GM12874 (cell line): ENCODE data around the gene FAM221A.

Source experiments
- TF ChIP-seq, protein P1 (sequence below): IDR thresholded peaks from 2 replicates; pipeline ENCODE4 v1.5.1; 2011; ENCODE audit warnings: low read depth, mild to moderate bottlenecking, control low read depth, low read length, moderate library complexity; ENCODE audit not compliant: insufficient read depth

FAM221A gene, protein sequence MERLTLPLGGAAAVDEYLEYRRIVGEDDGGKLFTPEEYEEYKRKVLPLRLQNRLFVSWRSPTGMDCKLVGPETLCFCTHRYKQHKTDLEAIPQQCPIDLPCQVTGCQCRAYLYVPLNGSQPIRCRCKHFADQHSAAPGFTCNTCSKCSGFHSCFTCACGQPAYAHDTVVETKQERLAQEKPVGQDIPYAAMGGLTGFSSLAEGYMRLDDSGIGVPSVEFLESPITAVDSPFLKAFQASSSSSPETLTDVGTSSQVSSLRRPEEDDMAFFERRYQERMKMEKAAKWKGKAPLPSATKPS

DNA sequence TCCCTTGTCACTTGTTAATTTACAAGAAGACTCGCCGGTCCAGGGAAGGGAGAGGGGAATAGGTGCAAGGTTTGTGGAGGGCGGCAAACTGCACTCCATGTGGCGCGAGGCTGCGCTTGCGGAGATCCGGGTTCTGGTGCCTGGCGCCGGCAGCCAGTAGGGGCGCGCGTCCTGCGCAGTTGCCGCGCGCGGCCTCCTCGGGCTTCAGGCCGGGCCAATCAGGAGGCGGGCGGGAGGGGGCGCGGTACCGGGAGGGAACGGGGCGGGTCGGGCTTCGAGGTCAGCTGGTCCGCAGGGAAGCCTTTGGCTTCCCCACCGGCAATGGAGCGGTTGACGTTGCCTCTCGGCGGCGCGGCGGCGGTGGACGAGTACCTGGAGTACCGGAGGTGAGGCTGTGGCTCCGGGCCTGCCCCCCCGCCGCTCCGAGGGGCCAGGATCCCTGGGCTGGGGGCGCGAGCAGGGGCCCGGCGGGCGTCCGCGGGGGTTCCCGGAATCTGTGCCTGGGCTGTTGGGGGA lies at the start of gene FAM221A:
TSS of gene FAM221A (plus strand) at position 302 of the 516 bp plus-strand sequence. CDS start at position 322, 20 bp downstream.
- TF ChIP-seq, protein P1, sequence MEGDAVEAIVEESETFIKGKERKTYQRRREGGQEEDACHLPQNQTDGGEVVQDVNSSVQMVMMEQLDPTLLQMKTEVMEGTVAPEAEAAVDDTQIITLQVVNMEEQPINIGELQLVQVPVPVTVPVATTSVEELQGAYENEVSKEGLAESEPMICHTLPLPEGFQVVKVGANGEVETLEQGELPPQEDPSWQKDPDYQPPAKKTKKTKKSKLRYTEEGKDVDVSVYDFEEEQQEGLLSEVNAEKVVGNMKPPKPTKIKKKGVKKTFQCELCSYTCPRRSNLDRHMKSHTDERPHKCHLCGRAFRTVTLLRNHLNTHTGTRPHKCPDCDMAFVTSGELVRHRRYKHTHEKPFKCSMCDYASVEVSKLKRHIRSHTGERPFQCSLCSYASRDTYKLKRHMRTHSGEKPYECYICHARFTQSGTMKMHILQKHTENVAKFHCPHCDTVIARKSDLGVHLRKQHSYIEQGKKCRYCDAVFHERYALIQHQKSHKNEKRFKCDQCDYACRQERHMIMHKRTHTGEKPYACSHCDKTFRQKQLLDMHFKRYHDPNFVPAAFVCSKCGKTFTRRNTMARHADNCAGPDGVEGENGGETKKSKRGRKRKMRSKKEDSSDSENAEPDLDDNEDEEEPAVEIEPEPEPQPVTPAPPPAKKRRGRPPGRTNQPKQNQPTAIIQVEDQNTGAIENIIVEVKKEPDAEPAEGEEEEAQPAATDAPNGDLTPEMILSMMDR = peak; percentile 91

DNA sequence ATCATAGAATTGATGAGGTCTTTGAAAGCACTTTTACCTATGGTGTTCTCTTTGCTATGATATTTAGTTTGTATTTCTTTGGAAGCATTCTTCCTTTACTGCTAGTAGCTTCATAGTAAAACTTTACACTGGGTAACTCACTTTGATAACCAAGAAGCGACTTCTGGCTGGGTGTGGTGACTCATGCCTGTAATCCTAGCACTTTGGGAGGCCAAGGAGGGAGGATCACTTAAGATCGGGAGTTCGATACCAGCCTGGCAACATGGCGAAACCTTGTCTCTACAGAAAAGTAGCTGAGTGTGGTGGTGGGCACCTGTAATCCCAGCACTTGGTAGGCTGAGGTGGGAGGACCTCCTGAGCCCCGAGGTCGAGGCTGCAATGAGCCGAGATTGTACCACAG lies 46.6 kb upstream of the FAM221A start:
- TF ChIP-seq, protein P1 = no peak

DNA sequence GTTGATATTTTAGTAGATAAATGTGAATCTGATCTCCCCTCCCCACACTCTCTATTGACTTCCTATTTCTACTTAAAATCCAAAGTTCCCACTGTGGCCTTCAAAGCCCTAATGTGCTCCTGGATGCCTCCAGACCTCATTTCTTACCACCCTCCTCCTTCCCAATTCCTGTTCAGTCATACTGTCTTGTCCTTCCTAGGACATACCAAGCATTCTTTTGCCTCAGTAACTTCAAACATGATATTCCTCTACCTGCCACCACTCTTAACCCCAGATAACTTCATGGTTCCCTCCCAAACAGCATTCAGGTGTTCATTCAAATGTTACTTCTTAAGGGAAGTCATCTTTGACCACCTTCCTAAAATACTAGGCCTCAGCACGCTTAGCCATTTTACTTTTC lies 34.2 kb upstream of the FAM221A start:
- TF ChIP-seq, protein P1 = no peak

DNA sequence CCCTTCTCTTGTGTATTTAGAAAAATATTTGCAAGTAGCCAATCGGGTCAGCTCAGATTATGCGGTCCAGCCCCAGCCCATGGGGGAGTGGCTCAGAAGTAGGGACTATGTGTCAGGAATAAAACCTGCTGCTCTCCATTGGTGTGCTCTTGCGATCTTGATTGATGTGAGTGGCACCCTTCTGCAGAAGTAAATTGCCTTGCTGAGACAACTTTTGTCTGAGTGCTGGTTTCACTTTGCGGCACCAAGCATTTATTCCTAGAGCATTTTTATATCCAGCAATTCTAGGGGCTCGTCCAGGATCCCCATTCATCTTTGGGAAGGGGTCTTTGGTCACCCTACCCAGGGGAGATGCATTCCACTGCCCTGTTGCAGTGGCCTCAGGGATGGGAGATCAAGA lies 26.1 kb upstream of the FAM221A start:
- TF ChIP-seq, protein P1 = no peak

DNA sequence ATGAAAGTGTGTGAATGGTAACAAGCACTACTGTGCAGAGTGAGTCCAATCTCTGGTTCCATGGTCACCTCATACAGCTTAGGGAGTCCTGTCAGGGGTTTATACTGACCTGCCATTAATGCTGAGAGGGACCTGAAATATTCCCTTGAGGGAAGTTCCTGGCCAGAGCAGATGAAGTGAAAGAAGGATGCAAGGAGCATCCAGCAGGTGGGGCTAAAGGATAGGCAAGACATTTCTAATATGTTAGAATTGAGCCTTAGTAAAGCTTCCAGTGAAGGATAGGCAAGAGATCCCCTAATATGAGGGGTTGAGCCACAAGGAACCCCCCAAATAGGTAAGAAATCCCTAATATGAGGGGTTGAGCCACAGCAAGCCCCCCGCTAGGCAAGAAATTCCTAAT lies 25.5 kb upstream of the FAM221A start:
- TF ChIP-seq, protein P1 = peak; percentile 24; the same call in 1 of the 2 replicates

DNA sequence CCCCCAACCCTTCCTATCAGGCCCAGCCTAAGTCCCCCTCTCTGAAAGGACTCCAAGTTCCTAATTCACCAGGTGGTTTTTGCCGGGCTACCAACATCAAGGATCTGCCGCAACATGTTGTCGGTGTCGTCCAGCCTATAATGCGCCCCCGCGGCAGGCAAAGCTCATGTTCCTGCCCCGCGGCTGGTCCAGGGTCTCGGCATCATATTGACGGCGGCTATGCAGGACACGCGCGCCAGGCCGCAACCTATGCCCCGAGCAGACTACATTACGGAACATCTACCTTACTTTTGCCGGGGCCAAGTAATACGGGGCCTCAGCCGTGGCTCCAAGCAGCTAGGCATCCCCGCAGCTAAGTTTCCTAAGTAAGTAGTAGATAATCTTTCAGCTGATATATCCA lies 24.6 kb upstream of the FAM221A start:
- TF ChIP-seq, protein P1 = no peak

DNA sequence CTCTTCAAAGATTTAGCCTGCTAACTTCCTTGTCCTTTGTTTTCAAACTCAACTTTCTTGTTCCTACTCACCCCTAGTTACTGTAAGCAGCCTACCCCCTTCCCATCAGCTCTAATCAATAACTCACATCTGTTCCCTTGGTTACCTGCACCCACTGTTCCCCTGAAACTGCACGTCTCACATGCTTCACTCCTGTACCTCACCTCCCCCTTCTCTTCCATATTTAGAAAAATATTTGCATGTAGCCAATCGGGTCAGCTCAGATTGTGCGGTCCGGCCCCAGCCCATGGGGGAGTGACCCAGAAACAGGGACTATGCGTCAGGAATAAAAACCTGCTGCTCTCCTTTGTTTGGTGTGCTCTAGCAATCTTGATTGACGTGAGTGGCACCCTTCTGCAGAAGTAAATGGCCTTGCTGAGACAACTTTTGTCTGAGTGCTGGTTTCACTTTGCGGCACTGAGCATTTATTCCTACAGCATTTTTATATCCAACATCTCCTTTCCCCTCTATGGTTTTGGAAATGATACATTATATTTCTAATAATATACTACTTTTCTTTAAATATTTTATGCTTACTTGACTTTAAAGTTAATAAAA lies 21.1 kb upstream of the FAM221A start:
- TF ChIP-seq, protein P1 = no peak
